HFF-Myc (cell line): Measurements from ENCODE around the gene ZNF626.
"Not testable (repeated sequence)": the region's sequence is repeated elsewhere in the genome, so short reads cannot be mapped to it uniquely, and the experiment has no call there.

Experiments
- DNase-seq: peaks from one replicate; pipeline ENCODE4 v3.0.0-alpha.2; 2011; ENCODE audit warnings: low read depth; ENCODE audit errors: extremely low read depth
- H3K4me3 ChIP-seq: replicated peaks from 2 replicates; pipeline ENCODE4 v1.5.1; 2011; ENCODE audit warnings: low read depth, mild to moderate bottlenecking, control low read depth, low read length
- TF ChIP-seq, protein P1 (sequence below): IDR thresholded peaks from 2 replicates; pipeline ENCODE4 v1.5.1; 2012; ENCODE audit warnings: mild to moderate bottlenecking, low read depth, low read length, control low read depth; ENCODE audit errors: missing control alignments

The ZNF626 gene

DNA sequence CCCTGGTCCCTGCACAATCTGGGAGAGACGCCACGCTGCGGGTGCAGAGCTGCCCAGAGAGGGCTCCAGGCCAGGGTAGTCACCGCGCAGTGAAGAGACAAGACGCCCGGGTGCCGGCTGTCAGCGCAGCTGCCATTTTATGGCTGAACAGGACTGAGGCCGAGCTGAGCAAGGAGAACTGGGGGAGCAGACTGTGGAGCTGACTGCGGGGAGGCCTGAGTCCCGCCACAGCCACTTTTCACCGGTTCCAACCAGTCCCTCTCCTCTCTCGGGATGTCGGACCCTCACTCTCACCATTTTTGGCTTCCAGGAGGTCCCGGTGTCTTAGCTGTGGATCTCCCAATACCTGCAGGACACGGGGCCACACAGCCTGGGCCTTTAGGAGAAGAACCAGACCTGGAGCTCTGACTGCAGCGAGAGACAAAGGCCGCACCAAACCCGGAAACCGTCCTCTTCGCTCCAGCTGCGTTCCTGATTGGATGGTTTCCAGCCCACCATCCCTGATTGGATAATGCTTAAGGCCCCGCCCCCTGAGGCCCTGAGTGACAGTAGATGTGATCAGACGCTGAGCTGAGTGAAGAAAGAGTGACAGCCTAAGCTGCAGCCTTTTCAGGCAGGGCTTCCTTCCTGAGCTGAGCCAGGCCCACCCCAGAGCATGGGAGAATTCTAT is at the start of gene ZNF626:
TSS of gene ZNF626 (minus strand) at position 422 of the 670 bp plus-strand sequence. CDS start at position 297, 125 bp downstream.
- DNase-seq, result peak; percentile 80
- peak within 1 kb of the TSS; percentile 61 for H3K4me3 ChIP-seq
- TF ChIP-seq, protein P1, sequence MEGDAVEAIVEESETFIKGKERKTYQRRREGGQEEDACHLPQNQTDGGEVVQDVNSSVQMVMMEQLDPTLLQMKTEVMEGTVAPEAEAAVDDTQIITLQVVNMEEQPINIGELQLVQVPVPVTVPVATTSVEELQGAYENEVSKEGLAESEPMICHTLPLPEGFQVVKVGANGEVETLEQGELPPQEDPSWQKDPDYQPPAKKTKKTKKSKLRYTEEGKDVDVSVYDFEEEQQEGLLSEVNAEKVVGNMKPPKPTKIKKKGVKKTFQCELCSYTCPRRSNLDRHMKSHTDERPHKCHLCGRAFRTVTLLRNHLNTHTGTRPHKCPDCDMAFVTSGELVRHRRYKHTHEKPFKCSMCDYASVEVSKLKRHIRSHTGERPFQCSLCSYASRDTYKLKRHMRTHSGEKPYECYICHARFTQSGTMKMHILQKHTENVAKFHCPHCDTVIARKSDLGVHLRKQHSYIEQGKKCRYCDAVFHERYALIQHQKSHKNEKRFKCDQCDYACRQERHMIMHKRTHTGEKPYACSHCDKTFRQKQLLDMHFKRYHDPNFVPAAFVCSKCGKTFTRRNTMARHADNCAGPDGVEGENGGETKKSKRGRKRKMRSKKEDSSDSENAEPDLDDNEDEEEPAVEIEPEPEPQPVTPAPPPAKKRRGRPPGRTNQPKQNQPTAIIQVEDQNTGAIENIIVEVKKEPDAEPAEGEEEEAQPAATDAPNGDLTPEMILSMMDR, result no peak

DNA sequence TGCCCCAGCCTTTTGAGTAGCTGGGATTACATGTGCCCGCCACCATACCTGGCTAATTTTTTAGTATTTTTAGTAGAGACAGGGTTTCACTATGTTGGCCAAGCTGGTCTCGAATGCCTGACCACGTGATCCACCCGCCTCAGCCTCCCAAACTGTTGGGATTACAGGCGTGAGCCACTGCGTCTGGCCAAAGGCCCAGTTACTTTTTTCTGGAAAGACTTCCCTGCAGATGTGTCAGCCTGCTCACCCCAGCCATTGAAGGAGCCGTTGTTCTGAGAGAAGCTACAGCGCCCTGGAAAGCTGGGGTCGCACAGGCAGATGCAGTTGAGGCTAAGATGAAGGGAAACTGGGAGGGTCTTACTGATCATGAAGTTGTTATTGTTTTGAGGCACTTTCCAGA is 7.9 kb upstream of the ZNF626 start:
- H3K4me3 ChIP-seq, result no peak overlapping the region
- TF ChIP-seq, protein P1, result no peak
- no peak for DNase-seq

DNA sequence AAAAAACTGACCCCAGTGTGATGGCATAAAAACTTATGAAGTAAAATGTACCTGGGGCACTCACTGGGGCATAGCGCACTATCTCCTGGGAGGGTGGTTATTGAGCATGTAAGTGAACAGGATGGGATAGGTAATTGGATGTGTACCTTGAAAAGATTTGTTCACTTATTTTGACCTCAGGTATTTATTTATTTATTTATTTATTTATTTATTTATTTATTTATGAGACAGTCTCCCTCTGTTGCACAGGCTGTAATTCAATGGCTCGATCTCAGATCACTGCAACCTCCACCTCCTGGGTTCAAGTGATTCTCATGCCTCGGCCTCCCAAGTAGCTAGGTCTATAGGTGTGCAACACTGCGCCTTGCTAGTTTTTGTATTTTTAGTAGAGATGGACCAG is 5.9 kb upstream of the ZNF626 start:
- no peak overlapping the region for H3K4me3 ChIP-seq
- TF ChIP-seq, protein P1, result no peak
- no peak for DNase-seq

DNA sequence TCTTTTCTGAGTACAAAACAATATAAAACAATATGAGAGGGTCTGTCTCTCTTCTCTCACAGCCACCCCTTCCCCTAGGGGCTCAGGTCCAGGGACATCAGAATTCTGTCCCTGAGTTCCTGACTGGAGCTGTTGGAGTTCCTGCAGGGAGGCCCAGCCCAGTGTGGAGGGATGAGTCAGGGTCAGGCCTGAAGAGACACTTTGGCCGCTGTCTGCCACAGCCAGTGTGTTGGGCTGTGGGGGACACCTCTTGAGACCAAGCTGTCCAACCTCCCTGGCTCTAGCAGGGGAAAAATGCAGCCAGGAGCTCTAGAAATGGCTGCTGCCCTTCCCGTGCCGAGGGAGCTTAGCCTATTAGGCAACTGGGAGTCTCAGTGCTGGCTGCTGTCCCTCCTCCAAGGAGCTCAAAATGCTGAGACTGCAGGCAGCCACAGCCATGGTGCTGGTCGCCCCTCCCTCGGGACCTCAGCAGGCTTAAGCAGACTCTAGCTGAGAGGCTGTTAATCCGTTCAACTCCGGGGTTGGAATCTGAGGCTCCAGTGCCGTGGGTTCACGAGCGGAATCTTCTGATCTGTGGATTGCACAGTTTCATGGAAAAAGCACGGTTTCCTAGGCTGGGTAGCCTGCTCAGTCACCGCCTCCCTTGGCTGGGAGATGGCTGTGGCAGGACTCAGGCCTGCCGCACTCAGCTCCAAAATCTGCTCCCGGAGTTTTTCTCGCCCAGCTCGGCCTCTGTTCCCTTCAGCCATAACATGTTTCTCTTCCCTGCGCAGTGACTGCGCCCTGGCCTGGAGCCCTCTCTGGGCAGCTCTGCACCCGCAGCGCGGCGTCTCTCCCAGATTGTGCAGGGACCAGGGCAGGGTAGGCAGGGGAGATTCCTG is 3.8 kb upstream of the ZNF626 start:
- TF ChIP-seq, protein P1, result no peak
- H3K4me3 ChIP-seq, result no peak overlapping the region
- no peak for DNase-seq

DNA sequence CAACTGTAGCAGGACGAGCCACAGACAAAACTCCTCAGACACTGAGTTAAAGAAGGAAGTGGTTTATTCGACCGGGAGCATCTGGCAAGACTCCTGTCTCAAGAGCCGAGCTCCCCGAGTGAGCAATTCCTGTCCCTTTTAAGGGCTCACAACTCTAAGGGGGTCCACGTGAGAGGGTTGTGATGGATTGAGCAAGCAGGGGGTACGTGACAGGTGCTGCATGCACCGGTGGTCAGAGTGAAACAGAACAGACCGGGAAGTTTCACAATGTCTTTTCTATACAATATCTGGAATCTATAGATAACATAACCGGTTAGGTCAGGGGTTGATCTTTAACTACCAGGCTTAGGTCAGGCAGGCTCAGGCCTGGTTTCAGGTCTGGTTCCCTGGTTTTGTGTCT is 3.1 kb upstream of the ZNF626 start:
- not testable (repeated sequence) for DNase-seq, H3K4me3 ChIP-seq

DNA sequence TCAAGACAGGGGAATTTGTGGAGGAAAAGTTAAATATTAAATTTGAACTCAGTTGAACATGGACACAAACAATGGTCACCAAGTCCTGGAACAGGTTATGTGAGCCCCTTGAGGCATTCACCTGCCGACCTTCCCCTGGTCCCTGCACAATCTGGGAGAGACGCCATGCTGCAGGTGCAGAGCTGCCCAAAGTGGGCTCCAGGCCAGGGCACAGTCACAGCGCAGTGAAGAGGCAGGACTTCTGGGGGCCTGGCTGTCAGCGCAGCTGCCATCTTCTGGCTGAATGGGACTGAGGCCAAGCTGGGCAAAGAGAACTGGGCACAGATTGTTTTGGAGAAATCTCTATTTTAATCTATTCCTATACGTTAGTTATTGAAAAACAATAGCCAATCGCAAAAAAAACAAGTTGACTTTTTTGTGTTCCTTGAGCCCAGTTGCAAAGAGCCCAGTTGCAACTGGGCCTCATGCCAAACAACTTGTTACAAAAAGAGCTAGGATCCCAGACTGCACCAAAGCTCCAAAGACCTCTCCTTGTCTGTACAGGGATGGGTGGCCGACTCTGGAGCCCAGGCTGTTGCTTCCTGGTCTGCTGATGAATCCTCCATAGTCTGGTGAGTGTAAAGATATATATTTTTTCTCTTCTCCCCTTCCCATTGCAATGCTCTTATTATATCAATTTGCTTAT is 1.2 kb upstream of the ZNF626 start:
- no peak overlapping the region for H3K4me3 ChIP-seq
- TF ChIP-seq, protein P1, result no peak
- DNase-seq, result no peak
